ENCODE measurements around the gene NIPBL.
"Not testable (repeated sequence)": the region's sequence is repeated elsewhere in the genome, so short reads cannot be mapped to it uniquely, and the experiment has no call there.

The NIPBL gene

DNA sequence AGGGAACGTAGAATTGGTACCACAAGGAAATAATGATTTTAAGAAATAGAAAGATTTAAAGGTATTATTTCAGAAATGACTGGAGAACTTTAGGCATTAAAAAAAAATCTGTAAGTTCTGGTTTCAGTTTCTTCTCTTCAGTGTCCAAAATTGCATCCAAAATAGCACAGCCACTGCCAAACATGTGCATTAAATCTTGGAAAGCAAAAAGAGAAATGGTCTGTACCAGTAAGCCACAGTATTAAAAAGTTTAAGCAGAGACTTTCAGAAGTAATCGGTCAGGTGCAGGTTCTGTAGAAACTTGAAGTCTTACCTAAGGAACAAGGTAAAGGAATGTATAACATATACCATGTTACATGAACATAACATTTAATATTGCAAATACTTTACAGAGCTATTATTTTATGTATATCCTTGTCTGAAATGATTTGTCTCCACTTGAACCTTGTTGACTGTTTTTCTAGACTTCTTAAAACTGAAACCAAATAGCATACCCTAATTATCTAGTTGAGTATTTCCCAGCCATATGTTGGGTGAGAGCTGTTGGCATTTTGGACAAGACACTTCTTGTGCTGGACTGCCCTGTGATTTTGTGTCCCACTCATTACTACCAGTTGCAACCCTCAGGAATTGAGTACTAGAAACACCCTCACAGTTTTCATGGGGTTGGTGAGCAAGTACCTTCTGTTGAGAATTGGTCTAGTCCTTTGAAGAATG is 32.1 kb downstream of the NIPBL start:
- DNase-seq (ENCODE audit: low read depth): no peak

DNA sequence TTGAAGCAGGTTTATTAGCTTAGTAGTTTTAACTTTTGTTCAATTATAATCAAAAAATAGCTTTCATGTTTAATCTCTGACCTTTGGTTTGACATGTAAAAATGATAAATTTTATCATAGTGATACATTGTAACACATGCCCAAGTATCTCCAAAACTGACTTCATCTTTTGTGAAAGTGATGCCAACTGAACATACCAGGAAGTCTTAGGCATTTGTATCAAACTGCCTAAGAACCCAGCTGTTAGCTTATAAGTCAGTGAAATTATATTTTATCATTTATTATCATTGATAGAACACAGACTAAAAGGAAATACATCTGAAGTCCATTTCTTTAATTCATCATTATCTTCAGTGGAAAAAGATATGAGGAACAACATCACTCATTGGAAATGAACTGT is 39.1 kb downstream of the NIPBL start:
- DNase-seq (ENCODE audit: low read depth): no peak

DNA sequence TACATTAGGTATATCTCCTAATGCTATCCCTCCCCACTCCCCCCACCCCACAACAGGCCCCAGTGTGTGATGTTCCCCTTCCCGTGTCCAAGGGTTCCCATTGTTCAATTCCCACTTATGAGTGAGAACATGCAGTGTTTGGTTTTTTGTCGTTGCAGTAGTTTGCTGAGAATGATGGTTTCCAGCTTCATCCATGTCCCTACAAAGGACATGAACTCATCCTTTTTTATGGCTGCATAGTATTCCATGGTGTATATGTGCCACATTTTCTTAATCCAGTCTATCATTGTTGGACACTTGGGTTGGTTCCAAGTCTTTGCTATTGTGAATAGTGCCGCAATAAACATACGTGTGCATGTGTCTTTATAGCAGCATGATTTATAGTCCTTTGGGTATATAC is 40.0 kb downstream of the NIPBL start:
- DNase-seq (ENCODE audit: low read depth): not testable (repeated sequence)

DNA sequence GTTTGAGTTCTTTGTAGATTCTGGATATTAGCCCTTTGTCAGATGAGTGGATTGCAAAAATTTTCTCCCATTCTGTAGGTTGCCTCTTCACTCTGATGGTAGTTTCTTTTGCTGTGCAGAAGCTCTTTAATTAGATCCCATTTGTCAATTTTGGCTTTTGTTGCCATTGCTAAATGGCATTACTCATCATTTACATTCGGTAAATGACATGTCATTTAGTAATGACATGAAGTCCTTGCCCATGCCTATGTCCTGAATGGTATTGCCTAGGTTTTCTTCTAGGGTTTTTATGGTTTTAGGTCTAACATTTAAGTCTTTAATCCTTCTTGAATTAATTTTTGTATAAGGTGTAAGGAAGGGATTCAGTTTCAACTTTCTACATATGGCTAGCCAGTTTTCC is 40.8 kb downstream of the NIPBL start:
- DNase-seq (ENCODE audit: low read depth): not testable (repeated sequence)

DNA sequence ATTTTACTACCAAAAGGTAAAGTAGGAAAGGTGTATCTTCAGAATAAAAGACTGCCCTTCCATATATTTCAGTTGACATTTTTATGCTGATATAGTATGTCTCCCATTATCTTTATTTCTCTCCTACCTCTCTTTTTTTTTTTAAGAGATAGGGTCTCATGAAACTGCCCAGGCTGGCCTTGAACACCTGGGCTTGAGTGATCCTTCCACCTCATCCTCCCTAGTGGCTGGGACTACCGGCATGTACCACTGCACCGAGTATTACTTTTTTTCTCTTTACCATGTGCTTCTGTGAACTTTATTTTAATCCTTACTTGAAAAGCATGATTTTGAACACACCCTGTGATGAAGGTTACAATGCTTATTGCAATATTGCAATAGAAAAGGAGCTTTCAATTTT is 42.7 kb downstream of the NIPBL start:
- DNase-seq (ENCODE audit: low read depth): no peak

DNA sequence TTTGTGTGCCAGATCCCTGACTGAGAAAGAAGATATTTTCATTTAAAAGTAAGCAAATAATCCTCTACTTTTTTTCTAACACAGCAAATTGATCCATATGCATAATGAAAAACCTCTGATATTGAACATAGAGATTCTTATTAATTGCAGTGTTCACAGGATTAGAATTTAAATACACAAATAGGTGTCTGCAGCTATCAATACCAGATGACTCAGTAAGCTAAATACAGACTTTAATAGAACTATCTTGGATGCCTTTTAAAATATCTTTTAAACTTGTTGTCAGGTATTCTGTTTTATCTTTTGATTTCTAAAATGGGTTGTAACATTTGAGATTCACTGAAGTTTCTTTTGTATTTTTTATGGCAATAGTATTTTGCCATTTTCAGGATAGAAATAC is 43.1 kb downstream of the NIPBL start:
- no peak for DNase-seq (ENCODE audit: low read depth)

DNA sequence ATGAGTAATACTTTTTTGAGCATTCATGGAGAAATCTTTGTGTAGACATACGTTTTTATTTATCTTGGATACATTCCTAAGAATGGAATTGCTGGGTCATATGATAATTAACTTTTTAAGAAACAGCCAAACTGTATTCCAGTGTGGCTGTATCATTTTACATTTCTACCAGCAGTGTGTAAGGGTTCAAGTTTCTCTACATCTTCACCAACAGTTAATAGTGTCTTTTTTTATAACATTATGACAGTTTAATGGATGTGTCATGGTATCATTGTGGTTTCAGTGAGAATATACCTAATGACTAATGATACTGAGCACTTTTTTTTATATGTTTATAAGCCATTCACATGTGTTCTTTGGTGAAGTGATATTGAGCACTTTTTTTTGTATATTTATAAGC is 52.4 kb downstream of the NIPBL start:
- DNase-seq (ENCODE audit: low read depth): no peak

DNA sequence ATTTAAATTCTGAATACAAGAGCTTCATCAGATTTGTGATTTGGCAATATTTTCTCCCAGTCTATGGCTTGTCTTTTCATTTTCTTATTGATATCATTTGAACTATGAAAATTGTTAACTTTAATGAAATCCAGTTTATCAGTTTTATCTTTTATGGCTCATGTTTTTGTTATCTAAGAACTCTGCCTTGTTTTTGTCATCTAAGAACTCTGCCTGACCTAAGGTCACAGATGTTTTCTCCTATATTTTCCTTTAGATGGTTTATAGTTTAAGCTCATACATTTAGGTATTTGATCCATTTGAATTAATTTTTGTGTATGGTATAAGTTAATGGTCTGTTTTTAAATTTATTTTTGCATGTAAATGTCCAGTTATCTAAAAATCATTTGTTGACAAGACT is 52.9 kb downstream of the NIPBL start:
- DNase-seq (ENCODE audit: low read depth): no peak

DNA sequence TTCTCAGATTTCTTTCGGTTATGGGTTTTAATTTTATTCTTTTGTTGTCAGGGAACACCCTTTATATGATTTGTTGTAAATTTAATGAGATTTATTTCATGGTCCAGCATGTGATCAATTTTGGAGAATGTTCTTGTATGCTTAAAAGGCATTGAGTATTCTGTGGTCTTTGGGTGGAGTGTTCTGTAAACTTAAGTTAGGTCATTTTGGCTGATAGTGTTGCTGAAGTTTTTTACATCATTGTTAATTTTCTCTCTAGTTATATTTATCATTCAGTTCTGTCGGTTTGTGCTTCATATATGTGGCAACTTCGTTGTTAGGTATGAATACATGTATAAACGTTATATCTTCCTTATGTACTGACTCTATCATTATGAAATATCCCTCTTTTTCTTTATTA is 55.5 kb downstream of the NIPBL start:
- no peak for DNase-seq (ENCODE audit: low read depth)

DNA sequence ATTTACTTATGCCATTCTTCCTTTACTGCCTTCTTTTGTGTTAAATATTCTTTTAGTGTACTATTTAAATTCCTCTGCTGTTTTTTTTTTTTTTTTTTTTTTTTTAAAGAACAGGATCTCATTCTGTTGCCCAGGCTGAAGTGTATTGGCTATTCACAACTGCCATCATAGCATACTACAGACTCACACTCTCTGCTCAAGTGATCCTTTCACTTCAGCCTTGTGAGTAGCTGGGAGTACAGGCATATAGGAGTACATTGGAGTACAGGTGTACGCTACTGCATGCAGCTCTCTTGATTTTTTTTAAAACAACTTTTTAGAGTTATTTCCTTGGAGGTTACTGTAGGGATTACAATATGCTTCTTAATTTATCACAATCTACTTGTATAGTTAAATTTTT is 56.1 kb downstream of the NIPBL start:
- DNase-seq (ENCODE audit: low read depth): no peak

DNA sequence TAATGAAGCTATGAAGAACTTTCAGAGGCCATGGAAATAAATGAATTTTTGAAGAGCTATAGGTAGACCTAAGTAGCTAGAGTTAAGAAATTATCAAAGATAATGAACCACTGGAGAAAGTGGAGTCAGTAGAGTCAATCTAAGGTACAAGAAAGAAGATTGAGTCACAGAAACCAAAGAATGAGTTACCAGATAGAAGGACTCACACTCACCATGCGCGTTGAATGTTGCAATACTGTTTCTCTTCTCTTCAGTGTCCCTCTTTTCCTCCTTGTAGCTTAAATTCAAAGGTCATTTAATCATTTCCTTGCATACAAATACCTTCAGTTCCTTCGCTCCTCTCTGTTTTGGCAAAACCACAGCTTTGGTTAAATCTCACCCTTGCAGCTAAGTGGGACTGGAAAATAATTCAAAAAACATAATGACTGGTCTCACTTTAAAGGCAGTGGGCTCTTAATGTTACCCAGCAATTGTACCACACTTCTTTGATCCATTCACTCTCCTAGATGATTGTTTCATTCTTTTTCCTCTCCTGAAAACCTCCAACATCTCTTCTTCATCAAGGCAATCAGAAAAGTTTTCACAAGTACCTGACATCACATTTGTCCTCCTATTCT is 58.3 kb downstream of the NIPBL start:
- no peak for DNase-seq (ENCODE audit: low read depth)

DNA sequence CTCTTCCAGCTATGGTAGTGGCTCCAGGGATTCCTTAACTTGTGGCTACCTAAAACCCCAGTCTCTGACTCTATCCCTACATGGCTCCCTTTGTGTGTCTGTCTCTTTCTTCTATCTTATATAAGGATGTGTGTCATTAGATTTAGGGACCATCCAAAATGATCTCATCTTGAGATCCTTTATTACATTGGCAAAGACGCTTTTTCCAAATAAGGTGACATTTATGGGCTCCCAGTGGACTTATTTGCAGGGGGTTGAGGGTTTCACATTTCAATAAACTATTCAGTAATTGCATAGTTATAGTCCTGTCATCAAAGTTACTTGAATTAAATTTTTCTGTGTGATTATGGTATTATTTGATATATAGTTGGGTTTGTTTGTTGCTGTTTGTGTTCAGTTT is 59.2 kb downstream of the NIPBL start:
- no peak for DNase-seq (ENCODE audit: low read depth)

DNA sequence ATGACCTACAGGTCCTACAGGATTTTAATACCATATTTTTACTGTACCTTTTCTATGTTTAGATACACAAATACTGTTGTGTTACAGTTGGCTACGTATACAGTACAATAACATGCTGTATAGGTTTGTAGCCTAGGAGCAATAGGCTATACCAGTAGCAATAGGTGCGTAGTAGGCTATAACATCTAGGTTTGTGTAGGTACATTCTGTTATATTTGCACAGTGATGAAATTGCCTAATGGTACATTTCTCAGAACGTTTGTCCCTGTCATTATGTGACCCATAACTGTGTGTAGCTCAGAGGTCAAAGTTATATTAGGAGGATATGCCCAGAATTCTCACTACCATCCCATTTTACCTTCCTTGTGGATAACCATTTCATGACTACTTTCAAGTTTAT is 59.7 kb downstream of the NIPBL start:
- no peak for DNase-seq (ENCODE audit: low read depth)

DNA sequence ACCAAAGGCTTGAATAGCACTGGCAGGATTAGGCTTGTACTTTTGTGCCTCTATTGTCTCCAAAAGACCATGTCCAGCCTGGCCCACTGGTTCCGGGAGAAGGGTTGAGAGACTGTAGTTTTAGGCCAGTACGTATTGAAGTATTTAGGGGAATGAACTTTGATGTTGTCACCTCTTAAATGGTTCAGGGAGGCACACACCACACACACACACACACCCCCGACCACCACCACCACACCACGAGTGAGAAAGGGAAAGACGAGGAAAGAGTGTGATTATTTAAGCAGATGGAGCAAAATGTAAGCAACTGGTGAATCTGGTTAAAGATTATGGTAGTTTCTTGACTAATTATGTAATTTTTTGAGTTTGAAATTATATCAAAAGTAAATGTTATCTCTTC is 61.6 kb downstream of the NIPBL start:
- no peak for DNase-seq (ENCODE audit: low read depth)

DNA sequence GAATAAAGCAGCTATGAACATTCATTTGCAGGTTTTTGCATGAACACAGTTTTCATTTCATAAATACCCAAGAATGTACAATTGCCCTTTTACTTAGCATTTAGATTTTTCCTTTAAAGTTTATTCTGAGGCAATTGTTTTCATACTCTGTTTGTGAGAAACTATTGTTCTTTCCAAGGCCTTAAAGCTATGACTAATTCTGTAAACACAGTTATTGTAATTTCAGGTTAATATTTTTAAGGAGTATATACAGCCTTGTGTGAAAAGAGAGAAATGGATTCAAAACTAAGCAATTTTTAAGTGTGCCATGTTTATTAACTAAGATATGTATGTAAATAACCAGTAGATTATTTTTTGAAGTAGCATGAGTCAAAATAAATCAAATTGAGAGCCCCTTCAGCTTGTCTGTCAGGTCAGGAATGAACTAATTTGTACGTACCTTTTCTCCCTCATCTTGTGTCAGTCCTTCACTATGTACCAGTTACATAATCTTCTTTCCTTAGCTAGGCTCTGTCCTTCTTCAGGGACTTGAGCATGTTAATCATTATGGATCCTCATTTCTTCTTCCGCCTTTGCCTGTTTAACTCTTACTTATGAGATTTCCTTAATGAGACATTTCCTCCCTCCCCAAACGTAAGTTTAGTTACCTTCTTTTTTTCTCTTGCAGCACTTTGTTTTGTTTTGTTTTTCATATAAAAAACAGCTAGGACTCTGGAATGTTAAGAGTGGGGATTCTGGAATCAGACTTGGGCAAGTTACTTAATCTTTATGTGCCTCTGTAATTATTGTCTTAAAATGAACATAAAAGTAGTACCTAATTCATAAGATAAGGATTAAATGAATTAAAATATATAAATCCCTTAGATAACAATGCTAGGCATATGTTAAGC is 63.6 kb downstream of the NIPBL start:
- no peak for DNase-seq (ENCODE audit: low read depth)

DNA sequence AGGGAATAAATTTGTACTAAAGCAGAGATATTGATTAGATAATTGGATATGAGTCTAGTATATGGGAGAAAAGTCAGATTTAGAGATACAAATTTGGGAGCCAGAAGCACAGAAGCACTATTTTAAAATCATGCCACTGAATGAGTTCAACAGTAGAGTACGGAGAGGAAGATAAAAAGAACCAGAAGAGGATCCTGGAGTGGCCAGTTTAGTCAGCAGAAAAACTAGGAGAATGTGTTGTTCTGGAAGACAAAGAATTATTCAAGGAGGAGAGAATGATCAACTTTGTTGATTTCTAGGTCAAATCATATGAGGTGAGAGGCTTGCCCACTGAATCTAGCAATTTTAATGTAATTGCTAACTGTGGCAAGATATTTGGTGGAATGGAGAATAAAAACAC is 67.0 kb downstream of the NIPBL start:
- no peak for DNase-seq (ENCODE audit: low read depth)

DNA sequence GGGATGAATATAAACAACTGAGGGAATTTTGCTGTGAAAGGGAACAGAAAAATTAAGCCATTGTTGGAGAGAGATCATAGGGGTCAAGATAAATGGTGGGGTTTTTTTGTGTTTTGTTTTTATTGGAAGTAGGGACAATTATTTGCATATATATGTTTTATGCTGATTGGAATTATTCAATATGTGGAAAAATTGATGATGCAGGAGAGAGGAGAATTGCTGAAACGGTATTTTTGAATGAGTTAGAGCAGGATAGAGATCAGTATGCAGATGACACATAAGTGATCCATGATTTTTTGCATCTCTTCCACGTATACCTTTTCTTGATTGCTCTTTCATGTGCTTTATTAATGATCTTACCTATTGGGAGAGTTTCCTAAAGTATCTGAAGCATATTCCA is 67.5 kb downstream of the NIPBL start:
- no peak for DNase-seq (ENCODE audit: low read depth)

DNA sequence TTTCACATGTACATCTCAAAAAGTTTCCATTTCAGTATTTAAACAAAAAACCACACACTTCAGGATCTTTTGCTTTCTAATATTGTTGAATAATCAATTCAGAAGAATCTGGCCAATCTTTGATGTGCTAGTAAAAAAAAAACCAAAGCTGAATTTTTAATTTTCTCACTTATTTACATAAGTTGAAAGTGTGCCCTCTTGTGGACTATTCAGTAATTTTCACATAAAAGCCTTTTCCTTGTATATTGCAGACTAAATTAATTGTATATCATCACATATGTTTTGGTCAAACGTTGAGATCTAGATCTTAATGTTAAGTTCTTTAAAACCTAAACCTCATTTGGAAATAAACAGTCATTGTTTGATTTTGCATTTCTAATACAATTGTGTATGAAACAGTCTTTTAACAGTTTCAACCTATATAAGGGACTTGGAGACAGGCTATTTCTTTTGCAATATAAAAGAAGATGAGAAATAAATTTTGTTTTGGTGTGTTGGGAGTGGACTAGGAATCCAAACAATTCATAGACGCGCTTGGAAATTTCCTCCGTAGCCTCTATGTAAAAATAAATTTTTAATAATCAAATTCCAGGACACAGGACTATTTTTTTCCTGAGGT is 68.1 kb downstream of the NIPBL start:
- DNase-seq (ENCODE audit: low read depth): no peak

DNA sequence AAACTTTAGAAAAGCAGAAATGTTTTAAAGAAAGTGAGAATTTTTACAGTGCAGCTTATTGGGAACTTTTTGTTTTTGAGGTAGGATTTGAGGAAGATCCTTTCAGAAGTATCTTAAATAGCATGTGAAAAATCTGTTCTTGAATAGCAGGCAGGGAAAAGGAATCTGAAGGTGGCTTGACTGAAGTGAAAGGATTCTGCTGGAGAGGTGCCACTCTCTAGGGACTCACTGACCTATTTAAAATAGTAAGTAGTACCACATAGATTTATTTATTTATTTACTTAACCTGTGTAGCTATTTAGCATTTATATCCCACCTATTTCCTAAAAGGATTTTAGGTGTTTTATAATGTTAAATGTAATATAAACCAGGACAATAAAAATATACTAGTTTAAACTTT is 69.1 kb downstream of the NIPBL start:
- DNase-seq (ENCODE audit: low read depth): no peak

DNA sequence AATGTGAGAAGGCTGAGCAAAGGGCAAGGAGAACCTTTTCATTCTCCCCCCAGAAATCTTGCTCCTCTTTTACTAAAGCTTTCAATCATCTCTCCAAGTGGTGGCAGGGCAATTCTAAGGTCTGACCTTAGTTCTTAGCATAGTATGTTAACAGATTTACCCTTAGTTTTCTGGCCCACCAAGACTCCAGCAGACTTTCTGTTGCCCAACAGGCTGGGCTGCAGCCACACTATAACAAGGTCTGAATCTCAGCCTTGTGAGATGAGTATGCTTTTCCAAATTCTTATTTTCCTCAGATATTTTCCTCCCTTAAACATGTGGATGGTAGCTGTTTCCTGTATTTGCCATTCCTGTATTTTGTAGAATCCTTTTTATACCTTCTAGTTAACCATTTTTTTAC is 69.5 kb downstream of the NIPBL start:
- DNase-seq (ENCODE audit: low read depth): no peak

DNA sequence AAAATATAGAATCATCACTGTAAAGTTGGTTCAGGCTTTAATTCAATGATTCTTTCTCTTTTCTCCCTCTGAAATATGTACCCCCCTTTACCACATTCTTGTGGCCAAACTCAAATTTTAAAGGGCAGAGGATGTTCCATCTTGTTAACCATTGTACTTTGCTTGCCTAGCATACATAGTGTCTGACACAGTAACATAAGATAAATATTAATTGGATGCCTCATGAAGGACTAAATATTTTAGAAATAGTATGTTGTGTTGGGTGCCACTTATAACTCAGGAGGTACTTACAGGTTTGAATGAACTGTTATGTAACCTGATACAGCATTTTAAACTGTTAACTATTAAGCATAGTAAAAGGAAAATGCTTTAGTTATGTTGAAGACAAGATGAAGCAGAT is 71.5 kb downstream of the NIPBL start:
- no peak for DNase-seq (ENCODE audit: low read depth)

DNA sequence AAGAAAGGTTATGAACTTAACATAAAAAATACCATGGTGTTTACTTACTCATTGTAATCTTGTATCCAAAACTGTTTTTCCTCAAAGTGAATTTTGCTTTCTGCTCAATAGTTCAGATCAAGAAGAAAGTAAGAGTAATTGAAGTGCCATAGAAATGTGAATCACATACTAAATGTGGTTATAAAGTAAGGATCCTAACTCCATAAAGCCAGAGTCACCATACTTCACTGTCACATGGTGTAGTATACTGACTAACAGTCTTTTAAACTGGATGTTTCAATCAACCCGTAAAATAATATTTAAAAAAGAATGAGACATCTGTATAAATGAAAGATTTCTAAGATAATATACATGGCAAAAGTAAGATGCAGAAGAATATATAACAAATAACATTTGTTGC is 72.1 kb downstream of the NIPBL start:
- no peak for DNase-seq (ENCODE audit: low read depth)

DNA sequence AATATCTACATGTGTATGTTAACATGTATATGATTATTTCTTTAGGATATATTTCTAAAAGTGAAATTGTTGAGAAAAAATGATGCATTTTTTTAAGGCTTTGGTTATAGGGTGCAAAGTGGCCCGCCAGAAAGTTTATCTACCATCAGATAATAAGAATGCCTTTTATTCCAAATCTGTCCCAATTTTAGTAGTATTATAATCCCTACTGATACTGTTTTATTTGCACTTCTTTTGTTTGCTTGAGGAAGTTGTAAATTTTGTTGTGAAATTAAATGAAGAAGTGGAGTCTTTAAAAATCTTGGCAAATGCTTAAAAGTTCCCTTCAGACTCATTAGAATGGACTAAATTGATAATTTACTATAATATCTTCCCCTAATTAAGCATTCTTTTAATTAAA is 73.0 kb downstream of the NIPBL start:
- no peak for DNase-seq (ENCODE audit: low read depth)

Measured in stimulated activated CD8-positive, alpha-beta memory T cell treated with anti-CD3 and anti-CD28 coated beads, Interleukin-15, amount 100 ng/mL, for 1 hour (primary cell).